Mucosa of stomach (tissue), 1 donor: Measurements from ENCODE around the gene CMBL.
A peak's percentile ranks its signal among the peaks of the same experiment; 100 is the strongest.
"Not testable (repeated sequence)": the region's sequence is repeated elsewhere in the genome, so short reads cannot be mapped to it uniquely, and the experiment has no call there.

ENCODE experiments used
- H3K27me3 ChIP-seq: one replicate; pipeline ENCODE4 v1.7.0; 2013; ENCODE audit warnings: mild to moderate bottlenecking, low read length; ENCODE audit not compliant: control insufficient read depth, insufficient read depth
- H3K36me3 ChIP-seq: one replicate; pipeline ENCODE4 v1.7.0; 2013; ENCODE audit warnings: low read length; ENCODE audit not compliant: control insufficient read depth, insufficient read depth
- H3K4me1 ChIP-seq: one replicate; pipeline ENCODE4 v1.7.0; 2013; ENCODE audit warnings: mild to moderate bottlenecking, low read length; ENCODE audit not compliant: control insufficient read depth, insufficient read depth
- H3K4me3 ChIP-seq: one replicate; pipeline ENCODE4 v1.7.0; 2013; ENCODE audit warnings: low read length
- H3K9ac ChIP-seq: one replicate; pipeline ENCODE4 v1.7.0; 2013; ENCODE audit warnings: mild to moderate bottlenecking, low read length, moderate library complexity
- H3K9me3 ChIP-seq: one replicate; pipeline ENCODE4 v1.7.0; 2013; ENCODE audit warnings: mild to moderate bottlenecking, low read length, moderate library complexity; ENCODE audit not compliant: control insufficient read depth
- donor health status: Pancreatic carcinoma.

CMBL gene

DNA sequence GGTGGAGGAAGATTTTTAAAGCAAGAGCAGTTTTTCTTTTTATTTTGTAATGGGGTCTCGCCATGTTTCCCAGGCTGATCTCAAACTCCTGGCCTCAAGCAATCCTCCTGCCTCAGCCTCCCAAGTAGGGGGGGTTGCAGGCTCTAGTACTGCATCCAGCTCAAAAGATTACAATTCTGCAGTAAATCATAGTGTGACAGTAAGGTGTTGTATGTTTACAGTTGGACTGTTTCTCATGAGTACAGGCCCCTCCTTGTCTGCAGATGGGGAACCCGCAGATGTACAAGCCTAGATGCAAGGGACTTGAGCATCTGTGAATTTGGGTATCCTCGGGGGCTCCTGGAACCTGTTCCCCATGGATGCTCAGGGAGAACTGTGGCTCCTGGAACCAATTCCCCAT is 54.3 kb downstream of the CMBL start:
- Histone ChIP-seq H3K4me1 (peaks cover 14% of the 10 kb centered on the region), H3K36me3 (no peaks in the 10 kb centered on the region), H3K27me3 (no peaks in the 10 kb centered on the region), H3K9ac (no peak overlapping the region), H3K9me3 (no peaks in the 10 kb centered on the region), H3K4me3 (no peak overlapping the region)

DNA sequence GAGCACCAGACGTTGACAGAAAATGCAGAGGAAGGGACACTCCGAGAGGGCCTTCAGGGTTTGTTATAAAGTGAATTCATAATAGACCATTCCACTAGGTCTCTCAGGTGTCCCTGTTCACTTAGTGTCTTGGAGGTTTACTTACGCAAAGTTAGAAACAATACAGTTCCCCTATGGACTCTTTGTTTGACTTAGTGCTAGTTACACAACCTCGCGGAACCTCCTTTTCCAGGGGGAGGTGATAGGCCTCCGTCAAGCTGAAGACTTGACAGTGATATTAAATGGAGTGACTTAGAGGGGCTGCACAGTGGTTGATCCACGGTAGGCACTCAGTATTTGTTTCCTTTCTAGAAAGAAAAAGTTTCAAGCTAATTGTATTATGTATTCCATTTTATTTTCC is 56.3 kb downstream of the CMBL start:
- Histone ChIP-seq H3K4me1 (peaks cover 14% of the 10 kb centered on the region), H3K27me3 (no peaks in the 10 kb centered on the region), H3K9me3 (no peaks in the 10 kb centered on the region)

DNA sequence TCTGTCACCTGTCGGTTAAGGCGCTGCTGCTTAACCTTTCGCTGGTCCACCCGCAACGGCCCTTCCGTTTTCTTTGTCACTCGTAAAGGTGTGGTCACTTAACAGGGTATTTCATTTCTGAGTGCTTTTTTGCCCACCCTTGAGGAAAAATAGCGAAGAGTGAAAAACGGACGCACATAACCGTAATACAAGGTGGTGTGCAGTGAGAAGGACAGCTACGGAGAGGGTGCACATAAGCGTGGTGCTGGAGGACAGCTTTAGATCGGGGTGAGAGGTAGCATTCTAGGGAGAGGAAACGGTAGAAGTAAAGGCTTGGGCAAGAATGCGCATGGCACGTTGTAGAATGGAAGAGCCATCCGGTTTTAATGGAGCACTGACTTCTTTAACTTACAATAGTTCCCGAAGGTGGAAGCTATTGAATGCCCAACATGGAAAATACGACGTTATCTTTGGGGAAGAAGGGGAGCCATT is 56.9 kb downstream of the CMBL start:
- peaks cover 14% of the 10 kb centered on the region for H3K4me1 ChIP-seq
- H3K9ac ChIP-seq = peak overlapping the region; percentile 90
- no peaks in the 10 kb centered on the region for H3K27me3 ChIP-seq
- H3K4me3 ChIP-seq = peak overlapping the region; percentile 97
- no peaks in the 10 kb centered on the region for H3K36me3 ChIP-seq
- H3K9me3 ChIP-seq = no peaks in the 10 kb centered on the region

More for the DNA sequence above, 56.3 kb downstream of the CMBL start:
- peak overlapping the region; percentile 97 for H3K4me3 ChIP-seq
- H3K36me3 ChIP-seq = no peaks in the 10 kb centered on the region
- H3K9ac ChIP-seq = peak overlapping the region; percentile 90

DNA sequence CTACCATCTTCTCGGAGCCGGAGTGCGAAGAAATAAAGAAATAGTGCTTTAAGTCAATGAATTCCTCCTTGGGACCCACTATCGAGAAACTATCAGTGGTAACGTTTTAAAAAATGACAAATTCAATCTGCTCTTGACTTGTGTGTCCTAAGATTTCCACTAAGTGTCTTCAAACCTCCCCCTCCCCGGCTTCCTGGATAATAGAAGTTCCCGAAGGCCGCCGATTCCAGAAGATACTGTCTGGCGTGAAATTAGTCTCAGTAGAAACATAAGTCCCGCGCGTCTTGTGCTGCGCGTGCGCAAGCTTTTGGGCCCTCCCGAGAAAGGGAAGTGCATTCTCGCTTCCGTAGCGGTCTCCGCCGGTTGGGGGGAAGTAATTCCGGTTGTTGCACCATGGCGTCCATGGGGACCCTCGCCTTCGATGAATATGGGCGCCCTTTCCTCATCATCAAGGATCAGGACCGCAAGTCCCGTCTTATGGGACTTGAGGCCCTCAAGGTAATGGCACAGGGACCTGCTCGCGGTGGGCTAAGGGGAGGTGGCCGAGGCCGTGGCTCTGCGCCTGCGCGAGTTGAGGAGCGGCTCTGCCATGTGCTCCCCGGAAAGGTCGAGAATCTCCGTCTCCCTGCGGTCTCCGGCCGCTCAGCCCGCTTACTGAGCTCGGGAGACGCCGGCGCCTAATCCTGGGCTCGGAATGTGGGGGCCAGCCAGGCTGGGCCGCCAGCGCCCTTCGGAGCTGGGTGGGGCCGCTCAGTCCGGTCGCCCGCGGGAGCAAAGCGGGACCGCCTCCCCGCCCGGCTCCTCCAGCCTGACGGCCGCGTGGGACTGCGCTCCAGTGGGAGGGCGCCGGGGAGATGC is 57.5 kb downstream of the CMBL start, which contains the start of gene CCT5:
Gene CCT5, plus strand, starts transcription at position 333 of the 858 bp plus-strand sequence. Its CDS starts 61 bp downstream, at position 394.
- H3K36me3 ChIP-seq = no peaks in the 10 kb centered on the region
- peak within 1 kb of the TSS; percentile 90 for H3K9ac ChIP-seq
- peak within 1 kb of the TSS; percentile 97 for H3K4me3 ChIP-seq
- H3K4me1 ChIP-seq = peaks cover 14% of the 10 kb centered on the region
- no peaks in the 10 kb centered on the region for H3K27me3 ChIP-seq
- H3K9me3 ChIP-seq = no peaks in the 10 kb centered on the region

DNA sequence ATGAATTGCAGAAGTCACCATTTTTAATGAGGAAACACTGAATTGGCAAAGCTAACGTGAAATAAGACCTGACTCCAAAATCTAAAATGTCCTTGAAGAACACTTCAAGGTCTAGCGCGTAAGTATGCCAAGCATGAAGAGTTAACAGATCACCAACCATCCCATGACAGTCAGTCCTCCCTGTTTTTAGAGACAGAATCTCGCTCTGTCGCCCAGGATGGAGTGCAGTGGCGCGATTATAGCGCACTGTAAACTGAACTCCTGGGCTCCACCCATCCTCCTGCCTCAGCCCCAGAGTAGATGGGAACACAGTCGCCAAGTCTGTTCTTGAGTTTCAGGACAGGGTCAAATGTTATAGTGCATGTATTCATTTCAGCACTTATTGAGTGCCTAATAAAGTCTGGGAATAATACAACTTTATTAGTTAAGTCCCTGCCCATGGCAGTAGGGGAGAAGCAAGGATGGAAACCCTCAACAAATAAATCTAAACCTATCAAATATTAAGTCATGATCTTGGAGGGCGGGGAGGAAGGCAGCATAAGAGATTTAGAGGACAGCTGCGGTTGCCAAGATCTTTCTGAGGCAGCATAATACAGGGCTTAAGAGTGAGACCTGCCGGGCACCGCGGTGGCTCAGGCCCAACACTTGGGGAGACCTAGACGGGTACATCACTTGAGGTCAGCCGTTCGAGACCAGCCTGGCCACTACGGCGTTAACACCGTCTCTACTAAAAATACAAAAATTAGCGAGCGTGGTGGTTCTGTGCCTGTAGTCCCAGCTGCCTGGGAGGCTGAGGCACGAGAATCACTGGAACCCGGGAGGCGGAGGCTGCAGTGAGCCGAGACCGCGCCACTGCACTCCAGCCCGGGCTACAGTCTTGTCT is 59.1 kb downstream of the CMBL start:
- Histone ChIP-seq H3K9me3 (no peaks in the 10 kb centered on the region), H3K36me3 (no peaks in the 10 kb centered on the region), H3K27me3 (no peaks in the 10 kb centered on the region), H3K9ac (peak overlapping the region; percentile 90), H3K4me1 (peaks cover 14% of the 10 kb centered on the region), H3K4me3 (peak overlapping the region; percentile 97)

DNA sequence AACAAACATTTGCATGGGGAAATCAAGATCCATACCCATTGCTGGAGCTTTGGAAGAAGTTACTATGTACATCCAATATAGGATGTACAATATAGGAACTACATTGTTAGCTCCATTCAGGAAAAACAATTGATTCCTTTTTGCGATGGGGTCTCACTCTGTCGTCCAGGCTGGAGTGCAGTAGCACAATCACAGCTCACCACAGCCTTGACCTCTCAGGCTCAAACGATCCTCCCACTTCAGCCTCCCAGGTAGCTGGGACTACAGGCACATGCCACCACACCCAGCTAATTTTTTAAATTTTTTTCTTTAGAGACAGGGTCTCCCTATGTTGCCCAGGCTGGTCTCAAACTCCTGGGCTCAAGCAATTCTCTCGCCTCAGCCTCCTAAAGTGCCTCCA is 60.5 kb downstream of the CMBL start:
- not testable (repeated sequence) for H3K4me3 ChIP-seq, H3K36me3 ChIP-seq, H3K9ac ChIP-seq, H3K27me3 ChIP-seq, H3K9me3 ChIP-seq
- peaks cover 13% of the 10 kb centered on the region for H3K4me1 ChIP-seq

DNA sequence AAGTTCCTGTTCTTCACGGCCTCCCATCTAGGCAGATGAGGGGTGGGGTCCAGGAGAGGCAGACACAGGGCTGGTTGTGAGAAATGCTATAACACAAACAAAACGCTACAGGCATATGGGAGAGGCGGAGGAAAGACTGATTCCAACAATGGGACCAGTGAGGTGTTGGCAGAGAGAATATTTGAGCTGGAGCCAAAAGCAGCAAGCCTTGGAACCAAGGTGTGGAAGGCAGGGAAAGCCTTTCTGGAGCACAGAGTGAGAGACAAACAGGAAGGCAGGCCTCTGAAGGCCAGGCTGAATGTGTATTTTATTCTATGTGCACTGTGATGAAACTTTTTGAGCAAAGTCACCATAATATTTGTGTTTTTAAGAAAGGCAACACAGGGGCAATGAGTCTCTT is 60.9 kb downstream of the CMBL start:
- Histone ChIP-seq H3K27me3 (no peaks in the 10 kb centered on the region), H3K9ac (no peak overlapping the region), H3K4me3 (no peak overlapping the region), H3K4me1 (peaks cover 8% of the 10 kb centered on the region), H3K36me3 (no peaks in the 10 kb centered on the region), H3K9me3 (no peaks in the 10 kb centered on the region)

DNA sequence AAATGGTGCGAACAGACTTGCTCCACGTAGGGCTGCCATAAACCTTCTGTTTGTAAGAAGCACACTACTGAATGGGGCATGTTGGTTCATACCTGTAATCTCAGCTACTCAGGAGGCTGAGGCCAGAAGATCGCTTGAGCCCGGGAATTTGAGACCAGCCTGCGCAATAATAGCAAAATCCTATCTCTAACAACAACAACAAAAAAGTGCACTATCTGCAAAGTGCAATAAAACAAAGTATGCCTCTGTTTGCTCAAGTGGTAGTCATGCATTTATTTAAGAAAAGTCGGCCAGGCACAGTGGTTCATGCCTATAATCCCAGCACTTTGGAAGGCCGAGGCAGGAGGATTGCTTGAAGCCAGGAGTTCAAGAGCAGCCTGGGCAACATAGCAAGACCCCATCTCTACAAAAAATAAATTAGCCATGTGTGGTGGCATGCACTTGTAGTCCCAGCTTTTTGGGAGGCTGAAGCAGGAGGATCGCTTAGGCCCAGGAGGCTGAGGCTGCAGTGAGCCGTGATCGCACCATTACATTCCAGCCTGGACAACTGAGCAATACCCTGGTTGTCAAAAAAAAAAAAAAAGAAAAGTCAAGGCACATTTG is 63.3 kb downstream of the CMBL start:
- no peak overlapping the region for H3K9ac ChIP-seq
- no peaks in the 10 kb centered on the region for H3K4me1 ChIP-seq
- no peaks in the 10 kb centered on the region for H3K36me3 ChIP-seq
- H3K9me3 ChIP-seq = no peaks in the 10 kb centered on the region
- no peaks in the 10 kb centered on the region for H3K27me3 ChIP-seq
- H3K4me3 ChIP-seq = no peak overlapping the region

DNA sequence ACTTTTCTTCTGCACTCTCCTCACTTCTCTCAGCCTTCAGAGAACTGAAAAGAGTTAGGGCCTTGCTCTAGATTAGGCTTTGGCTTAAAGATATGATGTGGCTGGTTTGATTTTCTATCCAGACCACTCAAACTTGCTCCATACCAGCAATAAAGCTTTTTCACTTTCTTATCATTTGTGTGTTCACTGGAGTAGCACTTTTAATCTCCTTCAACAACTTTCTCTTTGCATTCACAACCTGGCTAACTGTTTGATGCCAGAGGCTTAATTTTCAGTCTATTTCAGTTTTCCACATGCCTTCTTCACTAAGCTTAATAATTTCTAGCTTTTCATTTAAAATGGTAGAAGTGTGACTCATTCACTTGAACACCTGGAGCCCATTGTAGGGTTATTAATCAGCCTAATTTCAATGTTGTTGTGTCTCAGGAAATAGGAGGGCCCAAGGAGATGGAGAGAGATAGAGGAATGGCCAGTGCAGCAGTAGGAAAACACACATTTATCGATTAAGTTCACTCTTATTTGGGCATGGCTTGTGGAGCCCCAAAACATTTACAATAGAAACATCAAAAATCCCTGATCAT is 64.0 kb downstream of the CMBL start:
- Histone ChIP-seq H3K36me3 (no peaks in the 10 kb centered on the region), H3K27me3 (no peaks in the 10 kb centered on the region), H3K9me3 (no peaks in the 10 kb centered on the region), H3K9ac (no peak overlapping the region), H3K4me3 (no peak overlapping the region), H3K4me1 (no peaks in the 10 kb centered on the region)

DNA sequence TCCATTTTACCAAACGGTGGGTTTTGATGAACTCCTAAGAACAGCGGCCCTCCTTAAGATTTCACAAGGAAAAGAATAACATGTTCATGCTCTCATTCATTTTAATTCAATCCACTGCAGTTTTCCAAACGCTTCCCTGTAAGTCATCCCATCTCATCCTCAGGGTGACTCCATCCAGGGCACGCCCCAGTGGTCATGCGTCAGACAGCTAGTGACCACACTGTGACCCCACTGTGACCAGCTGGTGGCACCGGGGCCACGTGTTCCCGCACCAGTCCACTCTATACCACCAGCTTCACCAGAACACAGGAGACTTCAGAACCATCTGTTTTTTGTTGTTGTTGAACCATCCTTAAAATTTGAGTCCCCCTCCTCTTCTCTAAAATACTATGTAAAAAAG is 72.4 kb downstream of the CMBL start:
- no peaks in the 10 kb centered on the region for H3K36me3 ChIP-seq
- no peak overlapping the region for H3K4me3 ChIP-seq
- H3K27me3 ChIP-seq = no peaks in the 10 kb centered on the region
- no peaks in the 10 kb centered on the region for H3K4me1 ChIP-seq
- H3K9me3 ChIP-seq = no peaks in the 10 kb centered on the region
- no peak overlapping the region for H3K9ac ChIP-seq

DNA sequence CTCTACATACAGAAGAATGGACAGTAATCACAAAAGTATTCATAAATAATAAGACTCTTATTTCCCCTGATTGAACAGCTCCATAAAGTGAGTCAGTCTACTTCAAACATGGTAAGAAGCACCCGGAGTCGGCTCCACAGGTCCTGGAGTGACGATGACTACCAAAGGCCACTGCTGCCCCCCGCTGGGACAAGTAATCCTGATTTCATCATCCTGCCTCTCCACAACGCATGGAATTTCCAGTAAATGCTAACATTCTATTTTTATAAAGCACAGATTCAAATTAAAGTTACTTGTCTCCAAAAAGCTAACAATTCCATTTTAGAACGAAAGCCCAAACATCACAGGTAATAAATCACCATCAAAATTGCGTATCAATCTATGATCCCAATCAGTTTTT is 74.2 kb downstream of the CMBL start:
- H3K9ac ChIP-seq = no peak overlapping the region
- no peaks in the 10 kb centered on the region for H3K4me1 ChIP-seq
- H3K9me3 ChIP-seq = no peaks in the 10 kb centered on the region
- H3K4me3 ChIP-seq = no peak overlapping the region
- H3K27me3 ChIP-seq = no peaks in the 10 kb centered on the region
- no peaks in the 10 kb centered on the region for H3K36me3 ChIP-seq
